HepG2 (cell line): ENCODE results near the gene MTSS2. TPM values are rescaled to one million over a fixed set of nuclear protein-coding genes. Genes with fewer than 3 reads are reported as not detected.

Source experiments
- ARNT2 ChIP-seq: sonication (generic); formaldehyde crosslinking; IDR thresholded peaks from 2 replicates; pipeline ENCODE4 v1.8.0; 2022; ENCODE audit warnings: mild to moderate bottlenecking, low read depth, missing genetic modification reagents, moderate library complexity
- EED ChIP-seq: sonication (generic); formaldehyde crosslinking; IDR thresholded peaks from 2 replicates; pipeline ENCODE4 v1.5.0; 2020; ENCODE audit warnings: mild to moderate bottlenecking, missing genetic modification reagents
- KLF6 ChIP-seq: IDR thresholded peaks from 2 replicates; pipeline ENCODE4 v1.8.0; 2016; ENCODE audit warnings: missing biosample characterization, missing genetic modification reagents
- MTA1 ChIP-seq: sonication (generic); formaldehyde crosslinking; IDR thresholded peaks from 2 replicates; pipeline ENCODE4 v1.4.0; 2020; ENCODE audit warnings: missing genetic modification reagents, mild to moderate bottlenecking, borderline replicate concordance
- PHB2 ChIP-seq: fragments of 450-650 bp; IDR thresholded peaks from 2 replicates; pipeline ENCODE4 v1.6.1; 2018; ENCODE audit not compliant: partially characterized antibody
- PRMT3 ChIP-seq: sonication (generic); formaldehyde crosslinking; IDR thresholded peaks from 2 replicates; pipeline ENCODE4 v1.8.1; 2022; ENCODE audit warnings: low read depth, mild to moderate bottlenecking, moderate library complexity, missing genetic modification reagents, borderline replicate concordance
- SP1 ChIP-seq, 2 experiments: fragments of 450-650 bp in 1 of 2; sonication (generic) in 1 of 2; formaldehyde crosslinking in 1 of 2; IDR thresholded peaks; 2 replicates each; pipeline versions ENCODE4 v1.4.0 to v1.6.1; 2016 to 2020; ENCODE audit warnings: missing genetic modification reagents in 1 of 2
- SRY ChIP-seq: sonication (generic); formaldehyde crosslinking; IDR thresholded peaks from 2 replicates; pipeline ENCODE4 v1.8.0; 2022; ENCODE audit warnings: mild to moderate bottlenecking, missing genetic modification reagents
- SYNCRIP ChIP-seq: fragments of 200-400 bp; formaldehyde crosslinking; IDR thresholded peaks from 2 replicates; pipeline ENCODE4 v1.6.1; 2018; ENCODE audit warnings: mild to moderate bottlenecking, low read depth, low read length; ENCODE audit not compliant: insufficient read depth
- ZFP36L2 ChIP-seq: sonication (generic); formaldehyde crosslinking; IDR thresholded peaks from 2 replicates; pipeline ENCODE4 v1.4.0; 2020; ENCODE audit warnings: missing genetic modification reagents
- ZNF10 ChIP-seq: sonication (generic); formaldehyde crosslinking; IDR thresholded peaks from 2 replicates; pipeline ENCODE4 v1.4.0; 2020; ENCODE audit warnings: mild to moderate bottlenecking, low read depth, missing genetic modification reagents, borderline replicate concordance
- polyA plus RNA-seq, 8 experiments: library from polyadenylated mRNA; depleted of rRNA in 3 of 8; stranded (reverse) in 7 of 8; unstranded in 1 of 8; fragments of >200 nt; fragmentation: Illumina TruSeq in 4 of 8; extraction: Trizol in 4 of 8; gene quantifications; 2 replicates each; pipeline versions ENCODE4 v1.2.1 to v1.2.3, GENCODE V29; 2011 to 2016; ENCODE audit warnings: low read depth in 4 of 8, missing spikeins in 1 of 8, mixed read lengths in 1 of 8; ENCODE audit not compliant: insufficient read depth in 1 of 8
- total RNA-seq, 5 experiments: library from RNA; depleted of rRNA; stranded (reverse); fragments of >200 nt; fragmentation: Illumina TruSeq; extraction: Trizol; gene quantifications; 2 replicates each; pipeline ENCODE4 v1.2.3, GENCODE V29; 2016; ENCODE audit warnings: low read depth in 1 of 5
- TF ChIP-seq, protein P1 (sequence below): sonication (generic); formaldehyde crosslinking; IDR thresholded peaks from 2 replicates; pipeline ENCODE4 v1.4.0; 2020; ENCODE audit warnings: missing genetic modification reagents
- TF ChIP-seq, protein P2 (sequence below): sonication (generic); formaldehyde crosslinking; IDR thresholded peaks from 2 replicates; pipeline ENCODE4 v1.4.0; 2020; ENCODE audit warnings: mild to moderate bottlenecking, missing genetic modification reagents
- TF ChIP-seq, protein P3 (sequence below): IDR thresholded peaks from 2 replicates; pipeline ENCODE4 v1.6.1; 2016; ENCODE audit warnings: missing biosample characterization, missing genetic modification reagents, low read depth
- TF ChIP-seq, protein P4 (sequence below): sonication (generic); IDR thresholded peaks from 2 replicates; pipeline ENCODE4 v1.6.1; 2016; ENCODE audit warnings: low read depth, borderline replicate concordance

MTSS2 gene
- total and polyA plus RNA-seq, 2 of the 13 experiments (the other 11 are each of a cell fraction or from before 2014, with no cell fraction given), result 132 to 242 TPM

DNA sequence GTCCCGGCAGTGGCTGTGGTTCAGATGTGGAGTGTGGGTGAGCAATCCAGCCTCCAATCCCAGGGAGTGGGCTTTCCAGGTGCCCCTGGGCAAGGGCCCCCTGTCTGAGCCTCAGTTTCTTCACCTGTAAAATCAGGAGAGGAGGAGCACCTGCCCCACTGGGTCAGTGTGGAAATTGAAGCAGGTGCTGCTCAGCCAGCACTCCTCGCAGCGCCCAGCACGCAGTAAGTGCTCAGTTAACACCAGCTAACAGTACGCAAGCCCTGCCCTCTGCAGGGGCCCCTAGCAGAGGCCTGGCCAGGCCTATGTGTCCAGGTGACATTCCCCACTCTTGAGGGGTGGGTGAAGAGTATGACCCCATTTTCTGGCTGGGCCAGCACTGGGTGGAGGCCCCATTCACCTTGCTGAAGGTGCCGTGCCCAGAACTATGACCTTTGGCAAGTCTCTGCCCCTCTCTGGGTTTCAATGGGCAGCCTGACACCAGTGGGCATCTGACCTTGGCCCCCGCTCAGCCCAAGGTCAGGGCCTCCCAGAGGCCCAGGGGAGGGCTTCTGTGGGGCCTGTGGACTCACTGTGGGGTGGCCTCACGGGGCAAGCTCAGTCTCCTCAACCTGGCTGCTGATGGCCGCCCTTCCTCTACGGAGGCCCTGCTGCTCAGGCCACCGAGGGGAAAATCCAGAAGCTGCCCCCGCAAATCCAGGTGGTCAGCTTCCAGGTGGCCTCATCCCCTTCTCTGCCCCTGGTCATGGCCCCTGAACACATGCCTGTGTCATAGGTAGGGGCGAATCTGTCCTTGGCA is 2.5 kb downstream of the MTSS2 start (continued):
- TF ChIP-seq, protein P1, sequence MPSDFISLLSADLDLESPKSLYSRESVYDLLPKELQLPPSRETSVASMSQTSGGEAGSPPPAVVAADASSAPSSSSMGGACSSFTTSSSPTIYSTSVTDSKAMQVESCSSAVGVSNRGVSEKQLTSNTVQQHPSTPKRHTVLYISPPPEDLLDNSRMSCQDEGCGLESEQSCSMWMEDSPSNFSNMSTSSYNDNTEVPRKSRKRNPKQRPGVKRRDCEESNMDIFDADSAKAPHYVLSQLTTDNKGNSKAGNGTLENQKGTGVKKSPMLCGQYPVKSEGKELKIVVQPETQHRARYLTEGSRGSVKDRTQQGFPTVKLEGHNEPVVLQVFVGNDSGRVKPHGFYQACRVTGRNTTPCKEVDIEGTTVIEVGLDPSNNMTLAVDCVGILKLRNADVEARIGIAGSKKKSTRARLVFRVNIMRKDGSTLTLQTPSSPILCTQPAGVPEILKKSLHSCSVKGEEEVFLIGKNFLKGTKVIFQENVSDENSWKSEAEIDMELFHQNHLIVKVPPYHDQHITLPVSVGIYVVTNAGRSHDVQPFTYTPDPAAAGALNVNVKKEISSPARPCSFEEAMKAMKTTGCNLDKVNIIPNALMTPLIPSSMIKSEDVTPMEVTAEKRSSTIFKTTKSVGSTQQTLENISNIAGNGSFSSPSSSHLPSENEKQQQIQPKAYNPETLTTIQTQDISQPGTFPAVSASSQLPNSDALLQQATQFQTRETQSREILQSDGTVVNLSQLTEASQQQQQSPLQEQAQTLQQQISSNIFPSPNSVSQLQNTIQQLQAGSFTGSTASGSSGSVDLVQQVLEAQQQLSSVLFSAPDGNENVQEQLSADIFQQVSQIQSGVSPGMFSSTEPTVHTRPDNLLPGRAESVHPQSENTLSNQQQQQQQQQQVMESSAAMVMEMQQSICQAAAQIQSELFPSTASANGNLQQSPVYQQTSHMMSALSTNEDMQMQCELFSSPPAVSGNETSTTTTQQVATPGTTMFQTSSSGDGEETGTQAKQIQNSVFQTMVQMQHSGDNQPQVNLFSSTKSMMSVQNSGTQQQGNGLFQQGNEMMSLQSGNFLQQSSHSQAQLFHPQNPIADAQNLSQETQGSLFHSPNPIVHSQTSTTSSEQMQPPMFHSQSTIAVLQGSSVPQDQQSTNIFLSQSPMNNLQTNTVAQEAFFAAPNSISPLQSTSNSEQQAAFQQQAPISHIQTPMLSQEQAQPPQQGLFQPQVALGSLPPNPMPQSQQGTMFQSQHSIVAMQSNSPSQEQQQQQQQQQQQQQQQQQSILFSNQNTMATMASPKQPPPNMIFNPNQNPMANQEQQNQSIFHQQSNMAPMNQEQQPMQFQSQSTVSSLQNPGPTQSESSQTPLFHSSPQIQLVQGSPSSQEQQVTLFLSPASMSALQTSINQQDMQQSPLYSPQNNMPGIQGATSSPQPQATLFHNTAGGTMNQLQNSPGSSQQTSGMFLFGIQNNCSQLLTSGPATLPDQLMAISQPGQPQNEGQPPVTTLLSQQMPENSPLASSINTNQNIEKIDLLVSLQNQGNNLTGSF, result no peak; the same call in 1 of the 2 replicates
- TF ChIP-seq SP1 (IDR thresholded peaks at IDR 0.05), result no peak
- TF ChIP-seq SP1 (CRISPR knock-in tag; IDR thresholded peaks at IDR 0.05), result no peak
- TF ChIP-seq PRMT3, result no peak
- TF ChIP-seq, protein P2, sequence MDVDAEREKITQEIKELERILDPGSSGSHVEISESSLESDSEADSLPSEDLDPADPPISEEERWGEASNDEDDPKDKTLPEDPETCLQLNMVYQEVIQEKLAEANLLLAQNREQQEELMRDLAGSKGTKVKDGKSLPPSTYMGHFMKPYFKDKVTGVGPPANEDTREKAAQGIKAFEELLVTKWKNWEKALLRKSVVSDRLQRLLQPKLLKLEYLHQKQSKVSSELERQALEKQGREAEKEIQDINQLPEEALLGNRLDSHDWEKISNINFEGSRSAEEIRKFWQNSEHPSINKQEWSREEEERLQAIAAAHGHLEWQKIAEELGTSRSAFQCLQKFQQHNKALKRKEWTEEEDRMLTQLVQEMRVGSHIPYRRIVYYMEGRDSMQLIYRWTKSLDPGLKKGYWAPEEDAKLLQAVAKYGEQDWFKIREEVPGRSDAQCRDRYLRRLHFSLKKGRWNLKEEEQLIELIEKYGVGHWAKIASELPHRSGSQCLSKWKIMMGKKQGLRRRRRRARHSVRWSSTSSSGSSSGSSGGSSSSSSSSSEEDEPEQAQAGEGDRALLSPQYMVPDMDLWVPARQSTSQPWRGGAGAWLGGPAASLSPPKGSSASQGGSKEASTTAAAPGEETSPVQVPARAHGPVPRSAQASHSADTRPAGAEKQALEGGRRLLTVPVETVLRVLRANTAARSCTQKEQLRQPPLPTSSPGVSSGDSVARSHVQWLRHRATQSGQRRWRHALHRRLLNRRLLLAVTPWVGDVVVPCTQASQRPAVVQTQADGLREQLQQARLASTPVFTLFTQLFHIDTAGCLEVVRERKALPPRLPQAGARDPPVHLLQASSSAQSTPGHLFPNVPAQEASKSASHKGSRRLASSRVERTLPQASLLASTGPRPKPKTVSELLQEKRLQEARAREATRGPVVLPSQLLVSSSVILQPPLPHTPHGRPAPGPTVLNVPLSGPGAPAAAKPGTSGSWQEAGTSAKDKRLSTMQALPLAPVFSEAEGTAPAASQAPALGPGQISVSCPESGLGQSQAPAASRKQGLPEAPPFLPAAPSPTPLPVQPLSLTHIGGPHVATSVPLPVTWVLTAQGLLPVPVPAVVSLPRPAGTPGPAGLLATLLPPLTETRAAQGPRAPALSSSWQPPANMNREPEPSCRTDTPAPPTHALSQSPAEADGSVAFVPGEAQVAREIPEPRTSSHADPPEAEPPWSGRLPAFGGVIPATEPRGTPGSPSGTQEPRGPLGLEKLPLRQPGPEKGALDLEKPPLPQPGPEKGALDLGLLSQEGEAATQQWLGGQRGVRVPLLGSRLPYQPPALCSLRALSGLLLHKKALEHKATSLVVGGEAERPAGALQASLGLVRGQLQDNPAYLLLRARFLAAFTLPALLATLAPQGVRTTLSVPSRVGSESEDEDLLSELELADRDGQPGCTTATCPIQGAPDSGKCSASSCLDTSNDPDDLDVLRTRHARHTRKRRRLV (CRISPR knock-in tag), result no peak
- peak; percentile 95; the same call in 1 of the 2 replicates for TF ChIP-seq MTA1 (CRISPR knock-in tag)
- no peak for TF ChIP-seq PHB2
- no peak; the same call in 1 of the 2 replicates for TF ChIP-seq ARNT2 (CRISPR knock-in tag)
- TF ChIP-seq EED (CRISPR knock-in tag), result no peak
- TF ChIP-seq KLF6 (CRISPR knock-in tag), result no peak; the same call in 1 of the 2 replicates
- no peak for TF ChIP-seq SYNCRIP
- no peak for TF ChIP-seq ZFP36L2 (CRISPR knock-in tag)
- TF ChIP-seq, protein P3, sequence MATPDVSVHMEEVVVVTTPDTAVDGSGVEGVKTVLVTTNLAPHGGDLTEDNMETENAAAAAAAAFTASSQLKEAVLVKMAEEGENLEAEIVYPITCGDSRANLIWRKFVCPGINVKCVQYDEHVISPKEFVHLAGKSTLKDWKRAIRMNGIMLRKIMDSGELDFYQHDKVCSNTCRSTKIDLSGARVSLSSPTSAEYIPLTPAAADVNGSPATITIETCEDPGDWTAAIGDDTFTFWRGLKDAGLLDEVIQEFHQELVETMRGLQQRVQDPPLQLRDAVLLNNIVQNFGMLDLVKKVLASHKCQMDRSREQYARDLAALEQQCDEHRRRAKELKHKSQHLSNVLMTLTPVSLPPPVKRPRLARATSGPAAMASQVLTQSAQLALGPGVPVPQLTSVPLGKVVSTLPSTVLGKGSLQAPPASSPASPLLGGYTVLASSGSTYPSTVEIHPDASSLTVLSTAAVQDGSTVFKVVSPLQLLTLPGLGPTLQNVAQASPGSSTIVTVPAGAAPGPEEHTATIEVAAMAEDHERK, result no peak
- 0 out of 2 replicates have a peak, but pooled peaks have one; percentile 52 for TF ChIP-seq SRY
- TF ChIP-seq, protein P4, sequence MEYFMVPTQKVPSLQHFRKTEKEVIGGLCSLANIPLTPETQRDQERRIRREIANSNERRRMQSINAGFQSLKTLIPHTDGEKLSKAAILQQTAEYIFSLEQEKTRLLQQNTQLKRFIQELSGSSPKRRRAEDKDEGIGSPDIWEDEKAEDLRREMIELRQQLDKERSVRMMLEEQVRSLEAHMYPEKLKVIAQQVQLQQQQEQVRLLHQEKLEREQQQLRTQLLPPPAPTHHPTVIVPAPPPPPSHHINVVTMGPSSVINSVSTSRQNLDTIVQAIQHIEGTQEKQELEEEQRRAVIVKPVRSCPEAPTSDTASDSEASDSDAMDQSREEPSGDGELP, result no peak; the same call in 1 of the 2 replicates
- TF ChIP-seq ZNF10, result no peak
